Adrenal gland (tissue), 12 donors: ENCODE data around the gene SLC7A14. TPM values are rescaled to one million over a fixed set of nuclear protein-coding genes. Genes with fewer than 3 reads are reported as not detected.
"Not testable (repeated sequence)": the region's sequence is repeated elsewhere in the genome, so short reads cannot be mapped to it uniquely, and the experiment has no call there.

Experiments used
- DNase-seq, 7 donors: peaks; one replicate each; pipeline ENCODE4 v3.0.0-alpha.2; 2019 to 2020
- H3K27ac ChIP-seq, 5 donors: fragments of 200-600 bp; sonication (generic) in 4 of 5; 1 replicate in 3 of 5; 2 replicates in 2 of 5; pipeline versions ENCODE4 v1.5.1 to v1.8.0; 2016 to 2020; ENCODE audit warnings: mild to moderate bottlenecking in 1 of 5
- H3K27me3 ChIP-seq: fragments of 200-600 bp; 2 replicates; pipeline ENCODE4 v1.8.0; 2021
- H3K36me3 ChIP-seq, 2 donors: fragments of 200-600 bp; replicated peaks in 1 of 2; 1 replicate in 1 of 2; 2 replicates in 1 of 2; pipeline versions ENCODE4 v1.5.1 to v1.8.0; 2018 to 2022
- H3K4me1 ChIP-seq, 2 donors: fragments of 200-600 bp; replicated peaks in 1 of 2; 1 replicate in 1 of 2; 2 replicates in 1 of 2; pipeline versions ENCODE4 v1.5.1 to v1.8.0; 2018 to 2021
- H3K4me3 ChIP-seq, 4 donors: fragments of 200-600 bp; sonication (generic) in 3 of 4; one replicate each; pipeline ENCODE4 v1.5.1; 2016 to 2018
- H3K9me3 ChIP-seq, 3 donors: fragments of 200-600 bp; sonication (generic) in 1 of 3; replicated peaks in 1 of 3; 1 replicate in 2 of 3; 2 replicates in 1 of 3; pipeline versions ENCODE4 v1.5.1 to v1.8.0; 2016 to 2021
- POLR2A ChIP-seq, 2 donors: fragments of 450-650 bp; IDR thresholded peaks; one replicate each; pipeline ENCODE4 v1.6.1; 2017; ENCODE audit warnings: antibody characterized with exemption in 2 of 2, mild to moderate bottlenecking in 2 of 2, moderate library complexity in 1 of 2
- WGBS, 4 donors: extraction: QIAGEN DNeasy Blood & Tissue Kit in 2 of 4; methylation state at CpG; one replicate each; pipeline versions ENCODE4 v1.1.5 to v1.1.7; 2013 to 2017; 5-methylcytosine and 5-hydroxymethylcytosine counted together
- intact Hi-C, 2 donors: fragments of 100-400 bp; cut with DNase I; formaldehyde crosslinking; loops; one replicate each; pipeline versions ENCODE4 v1.14.1 to v1.15.0; 2022 to 2023
- polyA plus RNA-seq, 3 donors: library from polyadenylated mRNA; stranded (reverse); fragments of 200-250 nt in 2 of 3; fragments of 350-450 nt in 1 of 3; fragmentation: Illumina TruSeq in 1 of 3; extraction: RNeasy Lipid Tissue Mini Kit (QIAGEN cat#74804) in 1 of 3; gene quantifications; one replicate each; pipeline ENCODE4 v1.2.3, GENCODE V29; 2013 to 2014
- total RNA-seq, 9 donors: library from RNA; depleted of rRNA in 4 of 9; stranded (reverse); fragments of >200 nt in 4 of 9; fragments of 120-200 nt in 1 of 9; fragmentation: NEBNext Ultra II Directional in 1 of 9; extraction: Animal tissue kit (Norgen Biotek cat#: 25700) in 1 of 9; gene quantifications; one replicate each; pipeline versions ENCODE4 v1.1.0 to v1.2.4, GENCODE V29; 2013 to 2023
- TF ChIP-seq, protein P1 (sequence below), 6 experiments: fragments of 450-650 bp in 4 of 6; fragments of 200-600 bp in 2 of 6; sonication (generic) in 1 of 6; IDR thresholded peaks; 1 replicate in 5 of 6; 2 replicates in 1 of 6; pipeline versions ENCODE4 v1.5.1 to v1.8.0; 2016 to 2021; ENCODE audit warnings: antibody characterized with exemption in 6 of 6, mild to moderate bottlenecking in 2 of 6, moderate library complexity in 1 of 6
- donor health status: healthy with polysubstance abuse.
- donor health status: Bipolar disorder and iron deficiency.
- donor health status: DM: yes; HTN: yes; CAD: no.
- donor health status: DM: no; HTN: no; CAD: no.
- donor health status: DM: no; HTN: no; CAD: no.
- donor health status: DM: yes; HTN: yes; CAD: no.

SLC7A14 gene
- total and polyA plus RNA-seq, 12 donors = 0.03 to 3.8 (median 0.48) TPM; not detected in 1

DNA sequence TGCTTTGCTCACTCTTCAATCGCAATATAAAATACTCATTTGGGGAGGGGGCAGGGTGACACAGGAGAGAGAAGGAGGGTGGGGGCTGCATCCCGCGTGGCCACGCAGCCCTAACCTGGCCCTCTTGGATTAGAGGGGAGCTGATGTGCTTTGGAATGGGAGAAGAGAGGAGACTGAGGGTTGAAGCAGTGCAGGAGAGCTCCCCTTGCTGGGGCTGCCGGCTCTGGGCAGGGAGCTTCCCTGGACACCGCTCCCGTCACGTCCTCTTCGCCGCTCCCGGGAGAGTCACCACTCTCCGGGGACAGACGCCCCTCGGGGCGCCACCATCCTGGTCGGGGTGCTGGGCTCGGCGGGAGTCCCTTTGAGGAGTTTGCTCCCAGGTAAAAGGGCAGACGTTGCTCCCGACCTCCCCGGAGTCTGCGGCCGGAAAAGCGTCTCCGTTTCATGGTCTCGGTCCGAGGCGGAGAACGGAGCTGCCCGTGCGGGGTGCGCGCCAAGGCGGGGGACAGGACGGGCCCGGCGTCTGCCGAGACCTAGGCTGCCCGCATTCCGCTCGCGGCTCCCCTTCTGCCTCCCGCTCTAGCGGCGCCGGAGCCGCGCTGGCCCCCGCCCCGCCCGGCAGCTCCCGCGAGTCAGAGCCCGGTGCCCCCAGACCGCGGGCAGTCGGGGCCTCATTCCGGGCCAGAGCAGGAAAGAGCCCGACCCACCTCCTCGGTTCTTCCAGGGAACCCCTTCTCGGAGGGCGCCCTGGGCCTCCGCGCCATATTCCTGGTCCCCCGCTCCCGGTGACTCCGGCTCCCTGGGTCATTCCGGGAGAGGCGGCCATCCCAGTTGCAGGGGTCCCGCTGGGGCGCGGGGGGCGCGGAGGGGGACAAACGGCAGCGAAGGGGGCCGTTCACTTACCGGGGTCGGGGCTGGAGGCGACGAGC, 603 bp downstream of the SLC7A14 start:
- Histone ChIP-seq H3K27ac (peak overlapping the region in 1 of 5 donors; percentile 40), H3K36me3 (no peaks in the 10 kb centered on the region), H3K4me3 (peak overlapping the region in 1 of 4 donors; percentile 32), H3K4me1 (peaks cover 10 to 12% of the 10 kb centered on the region in 2 donors), H3K9me3 (no peaks in the 10 kb centered on the region), H3K27me3 (peaks cover 30% of the 10 kb centered on the region)
- peak in 2 of 7 donors; percentile 16 to 18 for DNase-seq
- TF ChIP-seq, protein P1, sequence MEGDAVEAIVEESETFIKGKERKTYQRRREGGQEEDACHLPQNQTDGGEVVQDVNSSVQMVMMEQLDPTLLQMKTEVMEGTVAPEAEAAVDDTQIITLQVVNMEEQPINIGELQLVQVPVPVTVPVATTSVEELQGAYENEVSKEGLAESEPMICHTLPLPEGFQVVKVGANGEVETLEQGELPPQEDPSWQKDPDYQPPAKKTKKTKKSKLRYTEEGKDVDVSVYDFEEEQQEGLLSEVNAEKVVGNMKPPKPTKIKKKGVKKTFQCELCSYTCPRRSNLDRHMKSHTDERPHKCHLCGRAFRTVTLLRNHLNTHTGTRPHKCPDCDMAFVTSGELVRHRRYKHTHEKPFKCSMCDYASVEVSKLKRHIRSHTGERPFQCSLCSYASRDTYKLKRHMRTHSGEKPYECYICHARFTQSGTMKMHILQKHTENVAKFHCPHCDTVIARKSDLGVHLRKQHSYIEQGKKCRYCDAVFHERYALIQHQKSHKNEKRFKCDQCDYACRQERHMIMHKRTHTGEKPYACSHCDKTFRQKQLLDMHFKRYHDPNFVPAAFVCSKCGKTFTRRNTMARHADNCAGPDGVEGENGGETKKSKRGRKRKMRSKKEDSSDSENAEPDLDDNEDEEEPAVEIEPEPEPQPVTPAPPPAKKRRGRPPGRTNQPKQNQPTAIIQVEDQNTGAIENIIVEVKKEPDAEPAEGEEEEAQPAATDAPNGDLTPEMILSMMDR (IDR thresholded peaks at IDR 0.05) = no peak
- no peak for TF ChIP-seq POLR2A (IDR thresholded peaks at IDR 0.05)
- intact Hi-C loops = no loop called here
- 1 to 5% (median 2%) methylated on average over 4 to 81 of the region's 81 CpGs for WGBS, 4 donors

DNA sequence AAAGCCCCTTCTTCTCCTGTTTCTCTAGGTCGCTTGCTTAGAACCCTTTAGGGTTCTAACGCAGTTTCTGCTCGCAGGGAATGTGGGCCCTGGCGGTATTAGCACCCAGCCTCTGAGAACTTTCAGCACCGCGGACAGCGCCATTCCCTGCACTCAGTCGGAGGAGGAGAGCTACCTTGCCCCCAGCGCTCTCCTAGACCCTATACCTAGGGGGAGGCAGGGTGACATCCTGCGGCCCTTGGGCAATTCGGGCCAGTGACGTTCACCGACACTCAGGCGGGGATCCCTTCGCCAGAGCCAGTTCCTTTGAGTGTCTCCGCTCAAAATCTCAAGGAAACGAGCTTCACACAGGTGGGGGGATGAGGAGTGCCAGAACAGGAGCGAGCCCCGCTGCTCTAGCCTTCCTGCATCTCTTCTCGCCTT, 1.3 kb downstream of the SLC7A14 start:
- H3K36me3 ChIP-seq = no peaks in the 10 kb centered on the region
- peak; percentile 65 to 85 (median 72) for DNase-seq
- WGBS, 4 donors = 3 to 8% (median 5%) methylated on average over 7 to 20 of the region's 20 CpGs
- H3K27ac ChIP-seq = no peak overlapping the region
- H3K27me3 ChIP-seq = peaks cover 30% of the 10 kb centered on the region
- intact Hi-C loops = no loop called here
- peaks cover 10 to 12% of the 10 kb centered on the region in 2 donors for H3K4me1 ChIP-seq
- no peak overlapping the region for H3K4me3 ChIP-seq
- TF ChIP-seq, protein P1 (IDR thresholded peaks at IDR 0.05) = no peak
- TF ChIP-seq POLR2A (IDR thresholded peaks at IDR 0.05) = no peak
- no peaks in the 10 kb centered on the region for H3K9me3 ChIP-seq

DNA sequence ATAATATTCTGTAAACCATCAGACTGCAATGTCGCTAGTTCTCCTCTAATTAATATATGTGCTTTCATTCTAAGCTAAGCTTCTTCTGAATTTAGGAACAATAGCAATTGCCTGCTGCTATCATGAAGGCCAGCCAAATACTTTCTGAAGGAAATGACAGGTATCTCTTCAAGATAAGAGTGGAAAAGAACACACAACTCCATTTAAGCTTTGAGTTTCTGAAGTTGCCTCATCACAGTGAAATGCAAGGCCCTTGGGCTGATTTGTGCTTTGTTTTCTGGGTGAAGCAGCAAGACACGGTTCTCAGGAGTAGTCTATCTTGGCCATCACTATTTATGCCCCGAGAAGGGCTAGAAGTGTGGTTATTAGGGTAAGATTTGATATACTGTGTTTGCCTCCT, 6.2 kb downstream of the SLC7A14 start:
- intact Hi-C loops = no loop called here
- DNase-seq = no peak
- H3K4me3 ChIP-seq = no peak overlapping the region
- H3K4me1 ChIP-seq = peaks cover 0 to under 1% of the 10 kb centered on the region in 2 donors
- H3K36me3 ChIP-seq = no peaks in the 10 kb centered on the region
- H3K9me3 ChIP-seq = no peaks in the 10 kb centered on the region
- 63 to 73% (median 69%) methylated on average over 3 of the region's 3 CpGs for WGBS, 4 donors
- H3K27me3 ChIP-seq = peaks cover 12% of the 10 kb centered on the region
- TF ChIP-seq, protein P1 (IDR thresholded peaks at IDR 0.05) = no peak
- TF ChIP-seq POLR2A (IDR thresholded peaks at IDR 0.05) = no peak
- no peak overlapping the region for H3K27ac ChIP-seq

DNA sequence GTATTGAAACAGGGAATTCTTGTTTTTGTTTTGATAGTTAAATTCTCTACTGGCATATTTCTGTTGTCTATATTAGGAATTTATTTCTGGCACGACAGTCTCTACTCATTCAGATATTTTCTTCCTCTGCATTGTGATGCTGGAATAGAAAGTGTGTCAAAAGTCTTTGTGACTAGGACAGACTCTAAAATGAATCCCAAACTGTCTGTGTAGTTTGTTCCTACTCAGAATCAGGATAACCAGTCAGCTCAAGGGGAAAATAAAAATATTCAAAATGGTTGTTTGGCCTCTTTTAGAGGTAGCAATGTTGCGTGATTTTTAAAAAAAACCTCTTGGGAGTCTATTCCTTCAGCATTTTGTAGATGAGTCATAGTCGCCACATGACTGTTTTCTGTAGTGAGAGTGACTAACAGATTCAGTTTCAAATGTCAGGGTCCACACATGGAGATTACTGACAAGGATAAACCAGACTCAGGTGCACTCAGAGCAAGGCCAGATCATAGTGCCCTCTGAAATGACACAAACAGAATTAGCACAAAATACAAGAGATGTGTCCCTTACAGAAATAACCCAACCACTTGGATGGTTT, 13.1 kb downstream of the SLC7A14 start:
- Histone ChIP-seq H3K4me3 (no peak overlapping the region), H3K27ac (peak overlapping the region in 3 of 5 donors; percentile 13 to 60 (median 22)), H3K36me3 (no peaks in the 10 kb centered on the region), H3K27me3 (no peaks in the 10 kb centered on the region), H3K4me1 (peaks cover 0 to 10% of the 10 kb centered on the region in 2 donors), H3K9me3 (no peaks in the 10 kb centered on the region)
- WGBS, 4 donors = 24 to 32% (median 27%) methylated on average over 3 of the region's 3 CpGs
- TF ChIP-seq, protein P1 (IDR thresholded peaks at IDR 0.05) = no peak
- TF ChIP-seq POLR2A (IDR thresholded peaks at IDR 0.05) = no peak
- peak in 5 of 7 donors; percentile 19 to 66 (median 29) for DNase-seq
- intact Hi-C loops = no loop called here

DNA sequence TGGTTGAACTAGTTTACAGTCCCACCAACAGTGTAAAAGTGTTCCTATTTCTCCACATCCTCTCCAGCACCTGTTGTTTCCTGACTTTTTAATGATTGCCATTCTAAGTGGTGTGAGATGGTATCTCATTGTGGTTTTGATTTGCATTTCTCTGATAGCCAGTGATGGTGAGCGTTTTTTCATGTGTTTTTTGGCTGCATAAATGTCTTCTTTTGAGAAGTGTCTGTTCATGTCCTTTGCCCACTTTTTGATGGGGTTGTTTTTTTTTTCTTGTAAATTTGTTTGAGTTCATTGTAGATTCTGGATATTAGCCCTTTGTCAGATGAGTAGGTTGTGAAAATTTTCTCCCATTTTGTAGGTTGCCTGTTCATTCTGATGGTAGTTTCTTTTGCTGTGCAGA, 18.3 kb downstream of the SLC7A14 start:
- intact Hi-C loops, H3K27ac ChIP-seq, H3K4me3 ChIP-seq, H3K9me3 ChIP-seq, H3K27me3 ChIP-seq, H3K36me3 ChIP-seq, DNase-seq: not testable (repeated sequence)
- H3K4me1 ChIP-seq = peaks cover 0 to 12% of the 10 kb centered on the region in 2 donors
- 59 to 77% methylated on average over 1 of the region's 1 CpG; no CpG with 5 or more reads in 2 of the 4 donors for WGBS, 4 donors
